Liver (tissue), 3 donors: Measurements from ENCODE around the gene ARSB.

Source experiments
- CTCF ChIP-seq: fragments of 150-350 bp; IDR thresholded peaks from 2 replicates; pipeline ENCODE4 v1.5.1; 2017; ENCODE audit warnings: improper control_type of control experiment, low read depth, low read length; ENCODE audit not compliant: missing input control
- EGR1 ChIP-seq, 2 donors: IDR thresholded peaks; 2 replicates each; pipeline ENCODE4 v1.6.1; 2016 to 2018; ENCODE audit warnings: antibody characterized with exemption in 2 of 2, low read depth in 2 of 2
- MAX ChIP-seq: IDR thresholded peaks from 2 replicates; pipeline ENCODE4 v1.6.1; 2016; ENCODE audit warnings: antibody characterized with exemption
- REST ChIP-seq: IDR thresholded peaks from 2 replicates; pipeline ENCODE4 v1.6.1; 2016; ENCODE audit warnings: antibody characterized with exemption, mild to moderate bottlenecking
- RXRA ChIP-seq, 2 donors: IDR thresholded peaks; 2 replicates each; pipeline ENCODE4 v1.6.1; 2017 to 2018; ENCODE audit warnings: antibody characterized with exemption in 2 of 2, mild to moderate bottlenecking in 1 of 2
- YY1 ChIP-seq: IDR thresholded peaks from 2 replicates; pipeline ENCODE4 v1.6.1; 2016; ENCODE audit warnings: antibody characterized with exemption, mild to moderate bottlenecking
- donor health status: healthy.
- donor health status: healthy.

- TF ChIP-seq CTCF = no peak
- no peak for TF ChIP-seq EGR1 (IDR thresholded peaks at IDR 0.05; ENCODE audit: low read depth in 2 of 2)
- no peak for TF ChIP-seq MAX
- TF ChIP-seq RXRA (IDR thresholded peaks at IDR 0.05) = no peak
- no peak for TF ChIP-seq YY1
- TF ChIP-seq REST = no peak
These were observed 17.3 kb upstream of the ARSB start for GRCh38 chr5:79002374-79002773.
